T-helper 22 cell (primary cell): ENCODE data around the gene DCXR.

ENCODE experiments used
- DNase-seq: peaks from one replicate; pipeline ENCODE4 v3.0.0-alpha.2; 2020; ENCODE audit warnings: low read depth

The DCXR gene

GRCh38 chr17:82037092-82037888 lies at the start of gene DCXR:
Gene DCXR (minus strand): TSS chr17:82037697. CDS start chr17:82037682, 15 bp downstream.
- peak; percentile 93 for DNase-seq

- no peak for DNase-seq
Measured at GRCh38 chr17:82085931-82086764, 48.7 kb upstream of the DCXR start.

GRCh38 chr17:82085031-82085861 lies 47.7 kb upstream of the DCXR start:
- no peak for DNase-seq

- DNase-seq: no peak
Measured at GRCh38 chr17:82084373-82085030, 47.0 kb upstream of the DCXR start.

- no peak for DNase-seq
Measured at GRCh38 chr17:82083533-82084359, 46.2 kb upstream of the DCXR start.

- DNase-seq: no peak
Measured at GRCh38 chr17:82083009-82083408, 45.5 kb upstream of the DCXR start.

- no peak for DNase-seq
Measured at GRCh38 chr17:82082456-82082855, 45.0 kb upstream of the DCXR start.

- no peak for DNase-seq
Measured at GRCh38 chr17:82081966-82082365, 44.5 kb upstream of the DCXR start.

GRCh38 chr17:82081546-82081945 lies 44.0 kb upstream of the DCXR start:
- DNase-seq: no peak

GRCh38 chr17:82080789-82081464 lies 43.4 kb upstream of the DCXR start:
- no peak for DNase-seq

GRCh38 chr17:82080048-82080788 lies 42.7 kb upstream of the DCXR start:
- no peak for DNase-seq

GRCh38 chr17:82079001-82079677 lies 41.6 kb upstream of the DCXR start:
- DNase-seq: no peak

GRCh38 chr17:82078433-82078832 lies 40.9 kb upstream of the DCXR start:
- DNase-seq: no peak

GRCh38 chr17:82077617-82078358 lies 40.3 kb upstream of the DCXR start:
- DNase-seq: no peak

GRCh38 chr17:82076785-82077591 lies 39.5 kb upstream of the DCXR start:
- DNase-seq: no peak

GRCh38 chr17:82076018-82076784 lies 38.7 kb upstream of the DCXR start:
- no peak for DNase-seq

- no peak for DNase-seq
Measured at GRCh38 chr17:82073446-82073845, 35.9 kb upstream of the DCXR start.
